H1 (cell line): ENCODE results near the gene KAT5. TPM values are rescaled to one million over a fixed set of nuclear protein-coding genes. Genes with fewer than 3 reads are reported as not detected.
A peak's percentile ranks its signal among the peaks of the same experiment; 100 is the strongest.
"Not testable (repeated sequence)": the region's sequence is repeated elsewhere in the genome, so short reads cannot be mapped to it uniquely, and the experiment has no call there.

ENCODE experiments used
- CTCF ChIA-PET: fragments of 300-600 bp; sonication (Branson Sonifier 250); formaldehyde crosslinking; loops from one replicate; lab custom pipeline; 2021; ENCODE audit not compliant: partially characterized antibody; lab: Charles Lee
- POLR2A ChIA-PET: fragments of 300-600 bp; sonication (Branson Sonifier 250); formaldehyde crosslinking; loops from one replicate; lab custom pipeline; 2021; ENCODE audit warnings: inconsistent platforms; ENCODE audit not compliant: partially characterized antibody; lab: Charles Lee
- DNase-seq, 2 experiments: peaks; one replicate each; pipeline versions ENCODE4 v3.0.0 to v3.0.0-alpha.2; 2010 to 2022; ENCODE audit warnings: low spot score in 2 of 2, low read depth in 1 of 2, mixed read lengths in 1 of 2
- FAIRE-seq: peaks from 2 replicates; lab custom pipeline; 2011; peaks lifted over from hg19 to GRCh38; lab: Jason Lieb, UNC
- H2AFZ ChIP-seq: 2 replicates; pipeline ENCODE4 v1.8.1; 2012; ENCODE audit warnings: low read length, inconsistent platforms
- H2AK5ac ChIP-seq: 2 replicates; pipeline ENCODE4 v1.6.1; 2013; ENCODE audit warnings: low read depth, low read length
- H2BK120ac ChIP-seq: replicated peaks from 2 replicates; pipeline ENCODE3; 2013; ENCODE audit warnings: low read depth, low read length, inconsistent platforms
- H2BK12ac ChIP-seq: 2 replicates; pipeline ENCODE4 v1.6.1; 2013; ENCODE audit warnings: low read depth, low read length
- H2BK15ac ChIP-seq: 2 replicates; pipeline ENCODE4 v1.6.1; 2013; ENCODE audit warnings: low read length
- H2BK20ac ChIP-seq: 2 replicates; pipeline ENCODE4 v1.6.1; 2013; ENCODE audit warnings: low read length
- H2BK5ac ChIP-seq: 2 replicates; pipeline ENCODE4 v1.6.1; 2013; ENCODE audit warnings: low read depth, low read length
- H3K14ac ChIP-seq: 2 replicates; pipeline ENCODE4 v1.6.1; 2013; ENCODE audit warnings: inconsistent platforms; ENCODE audit not compliant: insufficient read length
- H3K18ac ChIP-seq: 2 replicates; pipeline ENCODE4 v1.6.1; 2013; ENCODE audit warnings: low read length; ENCODE audit errors: extremely low read depth
- H3K23ac ChIP-seq: 2 replicates; pipeline ENCODE4 v1.6.1; 2013; ENCODE audit warnings: inconsistent platforms; ENCODE audit not compliant: insufficient read length
- H3K23me2 ChIP-seq: 2 replicates; pipeline ENCODE4 v1.6.1; 2013; ENCODE audit warnings: low read depth, low read length
- H3K27ac ChIP-seq: 2 replicates; pipeline ENCODE4 v1.6.1; 2011; ENCODE audit warnings: low read depth, low read length, inconsistent platforms
- H3K27me3 ChIP-seq, 4 experiments: replicated peaks in 1 of 4; 1 replicate in 1 of 4; 2 replicates in 3 of 4; pipeline versions ENCODE4 v1.6.1 to v1.8.1; 2011 to 2013; ENCODE audit warnings: low read length in 3 of 4, mild to moderate bottlenecking in 3 of 4, inconsistent platforms in 2 of 4, mixed read lengths in 2 of 4, moderate library complexity in 1 of 4; ENCODE audit not compliant: control insufficient read depth in 3 of 4, insufficient read depth in 3 of 4; ENCODE audit errors: extremely low read depth in 1 of 4
- H3K36me3 ChIP-seq, 4 experiments: 2 replicates each; pipeline versions ENCODE4 v1.6.1 to v1.8.1; 2011 to 2013; ENCODE audit warnings: mild to moderate bottlenecking in 4 of 4, low read length in 3 of 4, moderate library complexity in 2 of 4, control low read depth in 1 of 4, inconsistent platforms in 1 of 4; ENCODE audit not compliant: insufficient read depth in 4 of 4, control insufficient read depth in 2 of 4
- H3K4ac ChIP-seq: replicated peaks from 2 replicates; pipeline ENCODE3; 2013; ENCODE audit warnings: low read length, low read depth, mixed read lengths, inconsistent platforms; ENCODE audit not compliant: insufficient read length
- H3K4me1 ChIP-seq, 4 experiments: replicated peaks in 1 of 4; 1 replicate in 1 of 4; 2 replicates in 3 of 4; pipeline versions ENCODE4 v1.6.1 to v1.8.1; 2011 to 2013; ENCODE audit warnings: low read length in 3 of 4, inconsistent platforms in 2 of 4, mixed read lengths in 1 of 4; ENCODE audit not compliant: insufficient read depth in 4 of 4, control insufficient read depth in 3 of 4
- H3K4me2 ChIP-seq, 2 experiments: 2 replicates each; pipeline versions ENCODE4 v1.6.1 to v1.8.1; 2011 to 2013; ENCODE audit warnings: low read depth in 2 of 2, low read length in 2 of 2, control low read depth in 1 of 2, inconsistent platforms in 1 of 2, mild to moderate bottlenecking in 1 of 2; ENCODE audit not compliant: insufficient read depth in 1 of 2
- H3K4me3 ChIP-seq, 4 experiments: fragments of 200-600, 300-600 bp in 1 of 4; sonication (generic), shearing (Covaris generic), sonication (Bioruptor Twin) in 1 of 4; 2 replicates each; pipeline versions ENCODE4 v1.5.1 to v1.8.1; 2011 to 2016; ENCODE audit warnings: low read length in 4 of 4, low read depth in 3 of 4, control low read depth in 2 of 4, inconsistent platforms in 2 of 4, mild to moderate bottlenecking in 2 of 4, mixed read lengths in 1 of 4, moderate library complexity in 1 of 4; ENCODE audit not compliant: insufficient read depth in 2 of 4; ENCODE audit errors: extremely low read depth in 1 of 4
- H3K56ac ChIP-seq: replicated peaks from 2 replicates; pipeline ENCODE3; 2013; ENCODE audit warnings: low read depth, mild to moderate bottlenecking, mixed read lengths, low read length, inconsistent platforms; ENCODE audit not compliant: insufficient read length
- H3K79me1 ChIP-seq: 2 replicates; pipeline ENCODE4 v1.6.1; 2013; ENCODE audit warnings: low read depth, low read length, control low read depth
- H3K79me2 ChIP-seq, 2 experiments: 2 replicates each; pipeline versions ENCODE4 v1.6.1 to v1.8.1; 2012 to 2013; ENCODE audit warnings: low read length in 2 of 2, mild to moderate bottlenecking in 2 of 2, inconsistent platforms in 1 of 2; ENCODE audit not compliant: insufficient read depth in 2 of 2, control insufficient read depth in 1 of 2
- H3K9ac ChIP-seq, 4 experiments: replicated peaks in 1 of 4; 1 replicate in 1 of 4; 2 replicates in 3 of 4; pipeline versions ENCODE4 v1.6.1 to v1.8.1; 2011 to 2013; ENCODE audit warnings: low read depth in 3 of 4, low read length in 3 of 4, control low read depth in 2 of 4, mild to moderate bottlenecking in 2 of 4, moderate library complexity in 2 of 4, inconsistent platforms in 1 of 4; ENCODE audit errors: extremely low read depth in 1 of 4
- H3K9me3 ChIP-seq, 2 experiments: 2 replicates each; pipeline versions ENCODE4 v1.6.1 to v1.8.1; 2012 to 2013; ENCODE audit warnings: mild to moderate bottlenecking in 2 of 2, moderate library complexity in 2 of 2, control low read depth in 1 of 2, inconsistent platforms in 1 of 2, low read depth in 1 of 2, low read length in 1 of 2, mixed read lengths in 1 of 2; ENCODE audit not compliant: insufficient read depth in 2 of 2
- H4K20me1 ChIP-seq, 2 experiments: replicated peaks in 1 of 2; 2 replicates each; pipeline versions ENCODE3 to v1.8.1; 2011 to 2013; ENCODE audit warnings: inconsistent platforms in 2 of 2, low read length in 2 of 2, mild to moderate bottlenecking in 1 of 2; ENCODE audit not compliant: insufficient read depth in 2 of 2, control insufficient read depth in 1 of 2
- H4K5ac ChIP-seq: 2 replicates; pipeline ENCODE4 v1.6.1; 2013; ENCODE audit warnings: low read length, low read depth, mixed read lengths, inconsistent platforms; ENCODE audit not compliant: insufficient read length
- H4K8ac ChIP-seq: 2 replicates; pipeline ENCODE4 v1.8.0; 2013; ENCODE audit warnings: mild to moderate bottlenecking, moderate library complexity, low read length, inconsistent platforms; ENCODE audit not compliant: insufficient read depth; ENCODE audit errors: extremely low read depth
- H4K91ac ChIP-seq: replicated peaks from 2 replicates; pipeline ENCODE3; 2013; ENCODE audit warnings: low read length, mixed read lengths, inconsistent platforms; ENCODE audit not compliant: insufficient read length
- RAD21 ChIP-seq, 2 experiments: IDR thresholded peaks in 1 of 2; conservative IDR thresholded peaks in 1 of 2; 2 replicates each; pipeline ENCODE4 v1.6.1; 2011; ENCODE audit warnings: low read depth in 2 of 2, low read length in 2 of 2, improper control_type of control experiment in 1 of 2, inconsistent platforms in 1 of 2, mild to moderate bottlenecking in 1 of 2, moderate library complexity in 1 of 2
- RFX5 ChIP-seq: IDR thresholded peaks from 2 replicates; pipeline ENCODE4 v1.6.1; 2011; ENCODE audit warnings: low read depth, low read length, improper control_type of control experiment, borderline replicate concordance
- WGBS, 2 experiments: shearing (Covaris generic) in 1 of 2; methylation state at CpG; one replicate each; pipeline versions ENCODE4 v1.1.6 to v1.1.7; 2013 to 2015; ENCODE audit warnings: low lambda C conversion rate in 2 of 2, mixed read lengths in 2 of 2, inconsistent platforms in 1 of 2, low coverage in 1 of 2, missing lambda C conversion rate in 1 of 2; ENCODE audit not compliant: insufficient replicate concordance in 2 of 2, insufficient coverage in 1 of 2, insufficient read length in 1 of 2; ENCODE audit errors: extremely low coverage in 1 of 2, missing lambda C conversion rate in 1 of 2; 5-methylcytosine and 5-hydroxymethylcytosine counted together
- polyA plus RNA-seq, 7 experiments: library from polyadenylated mRNA; depleted of rRNA in 3 of 7; stranded (reverse) in 5 of 7; unstranded in 2 of 7; fragments of >200 nt in 5 of 7; fragments of 200-250 nt in 2 of 7; gene quantifications; 1 replicate in 5 of 7; 2 replicates in 1 of 7; 4 replicates in 1 of 7; pipeline versions ENCODE4 v1.2.1 to v1.2.3, GENCODE V29; 2011 to 2013; ENCODE audit warnings: missing spikeins in 2 of 7, mixed read lengths in 2 of 7
- total RNA-seq: library from RNA; stranded (reverse); fragmentation: NEBNext Ultra II Directional; extraction: Animal tissue kit (Norgen Biotek cat#: 25700); gene quantifications from 2 replicates; pipeline ENCODE4 v1.2.1, GENCODE V29; 2021
- TF ChIP-seq, protein P1 (sequence below), 3 experiments: IDR thresholded peaks; 1 replicate in 2 of 3; 2 replicates in 1 of 3; pipeline versions ENCODE4 v1.5.1 to v1.6.1; 2011; ENCODE audit warnings: low read length in 3 of 3, mild to moderate bottlenecking in 3 of 3, inconsistent platforms in 2 of 3, low read depth in 1 of 3, moderate library complexity in 1 of 3; ENCODE audit not compliant: insufficient read depth in 1 of 3; ENCODE audit errors: control extremely low read depth in 1 of 3

Gene KAT5
- total and polyA plus RNA-seq, 2 of the 8 experiments (the other 6 are each of a cell fraction or from before 2014, with no cell fraction given) = 26.7 to 37.4 TPM

GRCh38 chr11:65706303-65706763 is 5.7 kb upstream of the KAT5 start:
- not testable (repeated sequence) for H3K9me3 ChIP-seq, H3K36me3 ChIP-seq, H2BK20ac ChIP-seq, H4K20me1 ChIP-seq, H3K4ac ChIP-seq, H3K18ac ChIP-seq, H2AFZ ChIP-seq, H3K23me2 ChIP-seq, FAIRE-seq
- 30% methylated on average over 14 of the region's 14 CpGs; no CpG with 5 or more reads in 1 of the 2 experiments for WGBS, 2 experiments
- TF ChIP-seq RFX5 (peak; percentile 68; the same call in 1 of the 2 replicates), RAD21 (IDR thresholded peaks at IDR 0.05 in 1 of 2, conservative IDR thresholded peaks at IDR 0.05 in 1 of 2; ENCODE audit: low read depth in 2 of 2, low read length in 2 of 2) (peak; percentile 39 to 45)
- TF ChIP-seq, protein P1, sequence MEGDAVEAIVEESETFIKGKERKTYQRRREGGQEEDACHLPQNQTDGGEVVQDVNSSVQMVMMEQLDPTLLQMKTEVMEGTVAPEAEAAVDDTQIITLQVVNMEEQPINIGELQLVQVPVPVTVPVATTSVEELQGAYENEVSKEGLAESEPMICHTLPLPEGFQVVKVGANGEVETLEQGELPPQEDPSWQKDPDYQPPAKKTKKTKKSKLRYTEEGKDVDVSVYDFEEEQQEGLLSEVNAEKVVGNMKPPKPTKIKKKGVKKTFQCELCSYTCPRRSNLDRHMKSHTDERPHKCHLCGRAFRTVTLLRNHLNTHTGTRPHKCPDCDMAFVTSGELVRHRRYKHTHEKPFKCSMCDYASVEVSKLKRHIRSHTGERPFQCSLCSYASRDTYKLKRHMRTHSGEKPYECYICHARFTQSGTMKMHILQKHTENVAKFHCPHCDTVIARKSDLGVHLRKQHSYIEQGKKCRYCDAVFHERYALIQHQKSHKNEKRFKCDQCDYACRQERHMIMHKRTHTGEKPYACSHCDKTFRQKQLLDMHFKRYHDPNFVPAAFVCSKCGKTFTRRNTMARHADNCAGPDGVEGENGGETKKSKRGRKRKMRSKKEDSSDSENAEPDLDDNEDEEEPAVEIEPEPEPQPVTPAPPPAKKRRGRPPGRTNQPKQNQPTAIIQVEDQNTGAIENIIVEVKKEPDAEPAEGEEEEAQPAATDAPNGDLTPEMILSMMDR (IDR thresholded peaks at IDR 0.05; ENCODE audit: control extremely low read depth in 1 of 3, insufficient read depth in 1 of 3, low read depth in 1 of 3, low read length in 3 of 3) = peak; percentile 21 to 36 (median 31)
- TF ChIP-seq, all 59 proteins: peak for 3; not testable (repeated sequence) for 56
- H2BK12ac ChIP-seq, H3K27me3 ChIP-seq, H3K27ac ChIP-seq, H2BK120ac ChIP-seq, H4K8ac ChIP-seq, H3K79me1 ChIP-seq, H3K23ac ChIP-seq, H3K56ac ChIP-seq, H3K4me2 ChIP-seq, H4K91ac ChIP-seq, H3K4me1 ChIP-seq, H2AK5ac ChIP-seq, H4K5ac ChIP-seq, H2BK15ac ChIP-seq, H3K79me2 ChIP-seq, H3K4me3 ChIP-seq, H3K14ac ChIP-seq, H3K9ac ChIP-seq, H2BK5ac ChIP-seq: not testable (repeated sequence)
- ChIA-PET CTCF (interaction anchor here (0.6 to 3.9 kb wide), 33 partner anchors 8 to 282 kb away, joined by 3 to 24 read pairs (median 5); partner anchors contain the start of genes AP5B1 and FIBP), POLR2A (interaction anchor here (1.4 to 2.8 kb wide), 3 partner anchors 12 to 209 kb away, joined by 3 to 12 read pairs (median 8); no protein-coding TSS in a partner anchor)
- DNase-seq = peak in 1 of 2 experiments; percentile 84
